Ovary (tissue), 9 donors: Measurements from ENCODE around the gene POLR3H. TPM values are rescaled to one million over a fixed set of nuclear protein-coding genes. Genes with fewer than 3 reads are reported as not detected.
A peak's percentile ranks its signal among the peaks of the same experiment; 100 is the strongest.

Experiments used
- DNase-seq, 5 donors: peaks; one replicate each; pipeline ENCODE4 v3.0.0-alpha.2; 2019 to 2020
- H3K27ac ChIP-seq, 2 donors: fragments of 200-600 bp; one replicate each; pipeline versions ENCODE4 v1.5.1 to v1.8.0; 2019 to 2022
- H3K27me3 ChIP-seq: fragments of 200-600 bp; one replicate; pipeline ENCODE4 v1.8.0; 2022
- H3K36me3 ChIP-seq: fragments of 200-600 bp; sonication (generic); one replicate; pipeline ENCODE4 v1.5.1; 2019
- H3K4me1 ChIP-seq: one replicate; pipeline ENCODE4 v1.8.1; 2013; ENCODE audit warnings: mild to moderate bottlenecking, moderate library complexity; ENCODE audit not compliant: insufficient read depth
- H3K4me3 ChIP-seq: fragments of 200-600 bp; sonication (generic); one replicate; pipeline ENCODE4 v1.5.1; 2017
- H3K9me3 ChIP-seq, 2 donors: fragments of 200-600 bp in 1 of 2; sonication (generic) in 1 of 2; one replicate each; pipeline versions ENCODE4 v1.5.1 to v1.8.1; 2013 to 2019; ENCODE audit warnings: mild to moderate bottlenecking in 1 of 2, moderate library complexity in 1 of 2
- EP300 ChIP-seq: sonication (generic); formaldehyde crosslinking; IDR thresholded peaks from one replicate; pipeline ENCODE4 v1.6.1; 2017; ENCODE audit warnings: antibody characterized with exemption
- POLR2A ChIP-seq: fragments of 450-650 bp; IDR thresholded peaks from one replicate; pipeline ENCODE4 v1.6.1; 2017; ENCODE audit warnings: antibody characterized with exemption, mild to moderate bottlenecking, moderate library complexity
- WGBS, 3 donors: extraction: QIAGEN DNeasy Blood & Tissue Kit in 1 of 3; methylation state at CpG; one replicate each; pipeline versions ENCODE4 v1.1.5 to v1.1.7; 2013 to 2017; 5-methylcytosine and 5-hydroxymethylcytosine counted together
- intact Hi-C, 4 donors: fragments of 100-400 bp; cut with DNase I; formaldehyde crosslinking; loops; one replicate each; pipeline versions ENCODE4 v1.11.0 to v1.15.1; 2022 to 2023
- polyA plus RNA-seq, 2 donors: library from polyadenylated mRNA; stranded (reverse); fragments of 200-250 nt in 1 of 2; fragments of 350-450 nt in 1 of 2; fragmentation: Illumina TruSeq in 1 of 2; extraction: RNeasy Lipid Tissue Mini Kit (QIAGEN cat#74804) in 1 of 2; gene quantifications; one replicate each; pipeline ENCODE4 v1.2.3, GENCODE V29; 2013 to 2014
- total RNA-seq, 7 donors: library from RNA; depleted of rRNA in 2 of 7; stranded (reverse); fragments of >200 nt in 2 of 7; fragmentation: NEBNext Ultra II Directional in 3 of 7; extraction: Animal tissue kit (Norgen Biotek cat#: 25700) in 3 of 7; gene quantifications; one replicate each; pipeline versions ENCODE4 v1.1.0 to v1.2.4, GENCODE V29; 2016 to 2023
- TF ChIP-seq, protein P1 (sequence below), 3 donors: fragments of 450-650 bp in 2 of 3; fragments of 200-600 bp in 1 of 3; IDR thresholded peaks; one replicate each; pipeline versions ENCODE4 v1.5.1 to v1.8.0; 2016 to 2022; ENCODE audit warnings: antibody characterized with exemption in 3 of 3, mild to moderate bottlenecking in 1 of 3
- donor health status: DM: no; HTN: no; CAD: no; lungs with moderate emphysema.
- donor health status: DM: no; HTN: no; CAD: no.
- donor health status: Bipolar disorder and iron deficiency.
- donor health status: DM: yes; HTN: yes; CAD: no.
- donor health status: DM: no; HTN: no; CAD: no.
- donor health status: DM: yes; HTN: yes; CAD: no.

Gene POLR3H
- total and polyA plus RNA-seq, 9 donors = 15.7 to 84.6 (median 49.6) TPM

GRCh38 chr22:41563051-41563711 is 18.9 kb upstream of the POLR3H start:
- peaks cover 25% of the 10 kb centered on the region for H3K4me1 ChIP-seq
- DNase-seq = peak; percentile 77 to 89 (median 81)
- no peaks in the 10 kb centered on the region for H3K9me3 ChIP-seq
- H3K27ac ChIP-seq = peak overlapping the region; percentile 77 to 98
- H3K36me3 ChIP-seq = no peaks in the 10 kb centered on the region
- no peaks in the 10 kb centered on the region for H3K27me3 ChIP-seq
- WGBS, 3 donors = 4 to 15% (median 4%) methylated on average over 10 of the region's 10 CpGs
- TF ChIP-seq EP300 (peak; percentile 33), POLR2A (peak; percentile 40)
- TF ChIP-seq, protein P1, sequence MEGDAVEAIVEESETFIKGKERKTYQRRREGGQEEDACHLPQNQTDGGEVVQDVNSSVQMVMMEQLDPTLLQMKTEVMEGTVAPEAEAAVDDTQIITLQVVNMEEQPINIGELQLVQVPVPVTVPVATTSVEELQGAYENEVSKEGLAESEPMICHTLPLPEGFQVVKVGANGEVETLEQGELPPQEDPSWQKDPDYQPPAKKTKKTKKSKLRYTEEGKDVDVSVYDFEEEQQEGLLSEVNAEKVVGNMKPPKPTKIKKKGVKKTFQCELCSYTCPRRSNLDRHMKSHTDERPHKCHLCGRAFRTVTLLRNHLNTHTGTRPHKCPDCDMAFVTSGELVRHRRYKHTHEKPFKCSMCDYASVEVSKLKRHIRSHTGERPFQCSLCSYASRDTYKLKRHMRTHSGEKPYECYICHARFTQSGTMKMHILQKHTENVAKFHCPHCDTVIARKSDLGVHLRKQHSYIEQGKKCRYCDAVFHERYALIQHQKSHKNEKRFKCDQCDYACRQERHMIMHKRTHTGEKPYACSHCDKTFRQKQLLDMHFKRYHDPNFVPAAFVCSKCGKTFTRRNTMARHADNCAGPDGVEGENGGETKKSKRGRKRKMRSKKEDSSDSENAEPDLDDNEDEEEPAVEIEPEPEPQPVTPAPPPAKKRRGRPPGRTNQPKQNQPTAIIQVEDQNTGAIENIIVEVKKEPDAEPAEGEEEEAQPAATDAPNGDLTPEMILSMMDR (IDR thresholded peaks at IDR 0.05) = no peak
- H3K4me3 ChIP-seq = peak overlapping the region; percentile 61
- intact Hi-C loops = no loop called here

- no peaks in the 10 kb centered on the region for H3K9me3 ChIP-seq
- H3K36me3 ChIP-seq = no peaks in the 10 kb centered on the region
- no peaks in the 10 kb centered on the region for H3K27me3 ChIP-seq
- 68 to 76% (median 69%) methylated on average over 4 of the region's 4 CpGs for WGBS, 3 donors
- no peak for TF ChIP-seq POLR2A
- no peak for TF ChIP-seq EP300
- TF ChIP-seq, protein P1 (IDR thresholded peaks at IDR 0.05) = no peak
- H3K4me3 ChIP-seq = peak overlapping the region; percentile 61
- intact Hi-C loops = no loop called here
- peaks cover 26% of the 10 kb centered on the region for H3K4me1 ChIP-seq
- peak overlapping the region; percentile 77 to 98 for H3K27ac ChIP-seq
- DNase-seq = peak in 2 of 5 donors; percentile 51 to 54
Observed at GRCh38 chr22:41562461-41562860, 18.2 kb upstream of the POLR3H start.

DNA sequence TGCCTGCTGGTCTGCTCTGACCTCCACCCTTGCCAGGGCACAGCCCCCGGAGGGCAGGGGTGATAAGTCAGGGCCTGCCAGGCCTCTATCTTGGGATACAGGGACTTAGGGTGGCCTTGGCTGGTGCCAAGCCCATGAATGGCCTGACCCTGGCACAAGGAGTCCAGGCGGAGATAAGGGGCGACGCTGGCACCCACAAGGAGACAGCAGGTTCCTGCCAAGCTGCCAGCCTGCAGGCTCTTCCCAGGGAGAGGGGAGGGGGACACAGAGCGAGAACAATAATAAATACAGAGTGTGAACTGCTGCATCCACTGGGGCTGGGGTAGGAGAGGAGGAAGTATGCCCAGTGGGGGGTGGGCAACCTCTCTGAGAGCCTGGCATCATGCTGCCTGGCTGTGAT is 17.5 kb upstream of the POLR3H start:
- peak overlapping the region; percentile 61 for H3K4me3 ChIP-seq
- H3K36me3 ChIP-seq = no peaks in the 10 kb centered on the region
- peak in 2 of 5 donors; percentile 59 to 62 for DNase-seq
- TF ChIP-seq EP300 = no peak
- no peak for TF ChIP-seq POLR2A
- TF ChIP-seq, protein P1 (IDR thresholded peaks at IDR 0.05) = no peak
- H3K4me1 ChIP-seq = peaks cover 23% of the 10 kb centered on the region
- H3K27me3 ChIP-seq = no peaks in the 10 kb centered on the region
- H3K27ac ChIP-seq = peak overlapping the region; percentile 77 to 98
- intact Hi-C loops = no loop called here
- no peaks in the 10 kb centered on the region for H3K9me3 ChIP-seq
- 14 to 33% (median 26%) methylated on average over 5 of the region's 5 CpGs for WGBS, 3 donors

DNA sequence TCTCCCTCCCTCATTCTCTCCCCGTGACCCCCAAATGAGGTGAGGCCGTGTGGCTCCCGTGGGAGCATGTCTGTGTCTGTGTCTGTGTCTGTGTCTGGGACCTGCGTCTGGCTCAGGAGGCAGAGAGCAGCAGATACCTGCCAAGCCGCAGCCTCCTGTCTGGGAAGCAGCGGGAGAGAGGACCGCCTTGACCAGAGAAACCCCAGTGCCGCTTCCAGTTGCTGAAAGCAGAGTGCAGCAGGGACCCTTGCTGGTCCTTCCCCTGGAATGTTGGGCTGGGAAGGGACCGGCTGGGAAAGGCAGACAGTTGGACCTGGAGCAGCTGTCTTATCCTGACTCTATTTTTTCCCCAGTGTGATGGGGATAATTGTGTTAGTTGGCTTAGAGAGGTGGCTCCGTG is 17.1 kb upstream of the POLR3H start:
- DNase-seq = peak in 3 of 5 donors; percentile 61 to 65 (median 62)
- WGBS, 3 donors = 7 to 16% (median 16%) methylated on average over 10 of the region's 10 CpGs
- H3K9me3 ChIP-seq = no peaks in the 10 kb centered on the region
- no peak for TF ChIP-seq EP300
- no peak for TF ChIP-seq POLR2A
- TF ChIP-seq, protein P1 (IDR thresholded peaks at IDR 0.05) = no peak
- H3K27me3 ChIP-seq = no peaks in the 10 kb centered on the region
- intact Hi-C loops = no loop called here
- peak overlapping the region; percentile 61 for H3K4me3 ChIP-seq
- H3K27ac ChIP-seq = peak overlapping the region; percentile 77 to 98
- peaks cover 25% of the 10 kb centered on the region for H3K4me1 ChIP-seq
- no peaks in the 10 kb centered on the region for H3K36me3 ChIP-seq
